ENCODE data around the gene PARP6. TPM values are rescaled to one million over a fixed set of nuclear protein-coding genes. Genes with fewer than 3 reads are reported as not detected.

PARP6 gene
- polyA plus RNA-seq, 1 of the 3 experiments (the other 2 are of a cell fraction), result 57.7 TPM

- peaks cover 100% of the 10 kb centered on the region for H4K20me1 ChIP-seq (ENCODE audit: insufficient read depth)
- CTCF ChIA-PET, result interaction anchor here (0.8 to 2.3 kb wide), 3 partner anchors 9 to 21 kb away, joined by 3 to 8 read pairs (median 3); no protein-coding TSS in a partner anchor
Observed at GRCh38 chr15:72220687-72221086, 51.7 kb downstream of the PARP6 start.

GRCh38 chr15:72217216-72217615, 55.1 kb downstream of the PARP6 start:
- WGBS (ENCODE audit: low lambda C conversion rate), result 46% methylated on average over 4 of the region's 4 CpGs
- Histone ChIP-seq H3K9me2 (no peaks in the 10 kb centered on the region), H3K4me3 (ENCODE audit: low read depth in 2 of 2, low read length in 1 of 2) (no peak overlapping the region), H3F3A (replicated peaks; ENCODE audit: insufficient read depth) (peaks cover 68% of the 10 kb centered on the region), H3K36me3 (replicated peaks in 1 of 2; ENCODE audit: control insufficient read depth in 1 of 2, insufficient read depth in 2 of 2, low read length in 1 of 2) (peaks cover 91 to 92% of the 10 kb centered on the region in 2 experiments), H3K27me3 (ENCODE audit: insufficient read depth) (no peaks in the 10 kb centered on the region), H3K79me2 (ENCODE audit: insufficient read depth) (peaks cover 100% of the 10 kb centered on the region), H3K4me2 (no peak overlapping the region), H4K20me1 (ENCODE audit: insufficient read depth) (peaks cover 98% of the 10 kb centered on the region), H3K9me3 (no peaks in the 10 kb centered on the region), H3K27ac (ENCODE audit: low read depth in 2 of 2, low read length in 1 of 2) (peak overlapping the region in 1 of 2 experiments; percentile 44; a peak in 2 of 4 replicates), H3K4me1 (ENCODE audit: control insufficient read depth in 1 of 2, insufficient read depth in 2 of 2, low read depth in 1 of 2, low read length in 1 of 2) (peaks cover 5 to 31% of the 10 kb centered on the region in 2 experiments), H2AFZ (ENCODE audit: low read depth) (no peak overlapping the region), H3K9ac (no peak overlapping the region)
- CTCF ChIA-PET, result interaction anchor here (0.8 to 3.2 kb wide), 2 partner anchors 10 to 14 kb away, joined by 3 to 23 read pairs; no protein-coding TSS in a partner anchor
- POLR2A ChIA-PET, result interaction anchor here (2.3 kb wide), 1 partner anchor 10 kb away, joined by 8 read pairs; no protein-coding TSS in a partner anchor
- no peak for DNase-seq
- TF ChIP-seq EP300 (IDR thresholded peaks at IDR 0.05; ENCODE audit: borderline replicate concordance in 1 of 2, low read depth in 1 of 2, low read length in 1 of 2), result no peak
- no peak for TF ChIP-seq USF1 (IDR thresholded peaks at IDR 0.05; ENCODE audit: borderline replicate concordance, low read depth)
- TF ChIP-seq REST (IDR thresholded peaks at IDR 0.05; ENCODE audit: low read depth, low read length), result no peak
- TF ChIP-seq PBX3 (IDR thresholded peaks at IDR 0.05), result no peak
- no peak for TF ChIP-seq ELF1 (IDR thresholded peaks at IDR 0.05)
- TF ChIP-seq NRF1 (IDR thresholded peaks at IDR 0.05; ENCODE audit: low read depth, low read length), result no peak
- TF ChIP-seq JUND (IDR thresholded peaks at IDR 0.05), result no peak
- TF ChIP-seq USF2 (IDR thresholded peaks at IDR 0.05; ENCODE audit: borderline replicate concordance, low read depth, low read length), result no peak
- no peak for TF ChIP-seq RAD21 (IDR thresholded peaks at IDR 0.05; ENCODE audit: low read length)
- TF ChIP-seq RCOR1 (IDR thresholded peaks at IDR 0.05; ENCODE audit: low read length), result no peak
- no peak for TF ChIP-seq GABPA (IDR thresholded peaks at IDR 0.05; ENCODE audit: low read depth)
- no peak for TF ChIP-seq ZBTB33 (IDR thresholded peaks at IDR 0.05; ENCODE audit: borderline replicate concordance, low read depth)
- TF ChIP-seq TEAD4 (IDR thresholded peaks at IDR 0.05; ENCODE audit: borderline replicate concordance, insufficient read depth), result no peak
- TF ChIP-seq POLR2AphosphoS5 (IDR thresholded peaks at IDR 0.05; ENCODE audit: low read depth, low read length), result no peak

More at GRCh38 chr15:72220687-72221086, 51.7 kb downstream of the PARP6 start:
- Histone ChIP-seq H2AFZ (ENCODE audit: low read depth) (no peak overlapping the region), H3F3A (replicated peaks; ENCODE audit: insufficient read depth) (peaks cover 66% of the 10 kb centered on the region), H3K9me2 (no peaks in the 10 kb centered on the region), H3K4me3 (ENCODE audit: low read depth in 2 of 2, low read length in 1 of 2) (no peak overlapping the region), H3K4me1 (ENCODE audit: control insufficient read depth in 1 of 2, insufficient read depth in 2 of 2, low read depth in 1 of 2, low read length in 1 of 2) (peaks cover 27 to 57% of the 10 kb centered on the region in 2 experiments), H3K9ac (no peak overlapping the region), H3K36me3 (replicated peaks in 1 of 2; ENCODE audit: control insufficient read depth in 1 of 2, insufficient read depth in 2 of 2, low read length in 1 of 2) (peaks cover 77 to 81% of the 10 kb centered on the region in 2 experiments), H3K27ac (ENCODE audit: low read depth in 2 of 2, low read length in 1 of 2) (no peak overlapping the region; a peak in 1 of 4 replicates), H3K27me3 (ENCODE audit: insufficient read depth) (no peaks in the 10 kb centered on the region), H3K79me2 (ENCODE audit: insufficient read depth) (peaks cover 100% of the 10 kb centered on the region), H3K4me2 (peak overlapping the region; percentile 31; the same call in 1 of the 2 replicates), H3K9me3 (no peaks in the 10 kb centered on the region)
- no peak for DNase-seq
- TF ChIP-seq FOXM1 (IDR thresholded peaks at IDR 0.05; ENCODE audit: low read depth), result no peak
- TF ChIP-seq ELF1 (IDR thresholded peaks at IDR 0.05), result no peak
- TF ChIP-seq NRF1 (IDR thresholded peaks at IDR 0.05; ENCODE audit: low read depth, low read length), result no peak
- no peak for TF ChIP-seq FOSL2 (IDR thresholded peaks at IDR 0.05; ENCODE audit: borderline replicate concordance, low read depth)
- TF ChIP-seq SMC3 (IDR thresholded peaks at IDR 0.05; ENCODE audit: low read depth, low read length), result no peak
- TF ChIP-seq YY1 (IDR thresholded peaks at IDR 0.05; ENCODE audit: low read depth), result no peak
- TF ChIP-seq RCOR1 (IDR thresholded peaks at IDR 0.05; ENCODE audit: low read length), result no peak
- no peak for TF ChIP-seq MEF2A (IDR thresholded peaks at IDR 0.05; ENCODE audit: borderline replicate concordance, low read depth)
- WGBS (ENCODE audit: low lambda C conversion rate), result 100% methylated on average over 1 of the region's 1 CpG
- POLR2A ChIA-PET, result interaction anchor here (4.2 kb wide), 1 partner anchor 10 kb away, joined by 28 read pairs; the partner anchor contains the start of gene PKM

All from SK-N-SH (cell line).